GM18951 (cell line): ENCODE results near the gene GRWD1.

Source experiments
- POLR2A ChIP-seq: IDR thresholded peaks from 4 replicates; pipeline ENCODE4 v1.6.1; 2011; ENCODE audit warnings: mild to moderate bottlenecking; ENCODE audit not compliant: insufficient read length, insufficient read depth; ENCODE audit errors: extremely low read depth
- in situ Hi-C: fragments of 300-500 bp; cut with MboI; formaldehyde crosslinking; loops from one replicate; pipeline ENCODE4 v1.12.0; 2022; ENCODE audit warnings: low sequenced_read_pairs, mixed read lengths, inconsistent platforms; ENCODE audit not compliant: unreplicated experiment

GRWD1 gene

DNA sequence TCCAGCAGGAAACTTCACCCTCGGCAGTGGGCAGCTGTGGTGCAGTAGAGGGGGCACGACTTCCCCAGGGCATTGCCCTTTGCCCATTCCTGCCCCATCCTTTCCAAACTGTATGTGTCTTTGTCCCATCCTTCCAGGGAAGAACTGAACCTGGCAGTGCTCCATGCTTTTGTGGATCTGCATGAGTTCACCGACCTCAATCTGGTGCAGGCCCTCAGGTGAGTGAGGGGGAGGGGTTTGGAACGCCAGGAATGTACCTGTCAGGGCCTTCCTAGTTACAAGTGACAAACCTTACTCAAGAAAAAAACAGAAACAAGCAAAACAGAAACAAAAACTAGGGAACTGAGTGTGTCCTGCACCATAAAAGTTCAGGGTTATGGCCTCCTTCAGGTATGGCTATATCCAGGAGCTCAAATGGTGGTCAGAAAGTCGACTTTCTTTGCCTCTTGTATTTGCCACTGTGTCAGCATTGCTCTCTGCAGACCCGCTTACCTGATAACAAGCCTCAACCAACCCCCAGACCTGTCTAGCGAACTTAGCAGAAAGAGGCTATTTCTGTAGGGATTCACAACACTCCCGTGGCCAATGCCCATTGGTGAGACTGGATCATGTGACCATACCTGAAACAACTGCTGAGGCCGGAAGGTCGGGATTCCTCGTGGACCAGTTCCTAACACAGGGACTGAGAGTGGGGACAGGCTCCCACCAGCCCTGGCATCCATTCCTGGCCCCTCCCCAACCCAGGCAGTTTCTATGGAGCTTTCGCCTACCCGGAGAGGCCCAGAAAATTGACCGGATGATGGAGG is 27.6 kb downstream of the GRWD1 start:
- no peak for TF ChIP-seq POLR2A
- in situ Hi-C loops: no loop called here

- in situ Hi-C loops: no loop called here
Observed at GRCh38 chr19:48474084-48474592, 28.4 kb downstream of the GRWD1 start.

GRCh38 chr19:48475369-48476068 is 29.7 kb downstream of the GRWD1 start:
- in situ Hi-C loops: no loop called here
- TF ChIP-seq POLR2A: no peak

More at GRCh38 chr19:48474084-48474592, 28.4 kb downstream of the GRWD1 start:
- TF ChIP-seq POLR2A: no peak

- no peak for TF ChIP-seq POLR2A
- in situ Hi-C loops: no loop called here
Observed at GRCh38 chr19:48476176-48476575, 30.4 kb downstream of the GRWD1 start.

GRCh38 chr19:48477067-48477685 is 31.4 kb downstream of the GRWD1 start:
- in situ Hi-C loops: no loop called here
- TF ChIP-seq POLR2A: no peak

GRCh38 chr19:48477698-48478338 is 32.0 kb downstream of the GRWD1 start:
- in situ Hi-C loops: no loop called here
- no peak for TF ChIP-seq POLR2A

- no peak for TF ChIP-seq POLR2A
- in situ Hi-C loops: no loop called here
Observed at GRCh38 chr19:48478339-48479256, 32.8 kb downstream of the GRWD1 start.

GRCh38 chr19:48479686-48480085 is 33.9 kb downstream of the GRWD1 start:
- TF ChIP-seq POLR2A: no peak
- in situ Hi-C loops: no loop called here

- TF ChIP-seq POLR2A: no peak
- in situ Hi-C loops: no loop called here
Observed at GRCh38 chr19:48480183-48480557, 34.4 kb downstream of the GRWD1 start.

DNA sequence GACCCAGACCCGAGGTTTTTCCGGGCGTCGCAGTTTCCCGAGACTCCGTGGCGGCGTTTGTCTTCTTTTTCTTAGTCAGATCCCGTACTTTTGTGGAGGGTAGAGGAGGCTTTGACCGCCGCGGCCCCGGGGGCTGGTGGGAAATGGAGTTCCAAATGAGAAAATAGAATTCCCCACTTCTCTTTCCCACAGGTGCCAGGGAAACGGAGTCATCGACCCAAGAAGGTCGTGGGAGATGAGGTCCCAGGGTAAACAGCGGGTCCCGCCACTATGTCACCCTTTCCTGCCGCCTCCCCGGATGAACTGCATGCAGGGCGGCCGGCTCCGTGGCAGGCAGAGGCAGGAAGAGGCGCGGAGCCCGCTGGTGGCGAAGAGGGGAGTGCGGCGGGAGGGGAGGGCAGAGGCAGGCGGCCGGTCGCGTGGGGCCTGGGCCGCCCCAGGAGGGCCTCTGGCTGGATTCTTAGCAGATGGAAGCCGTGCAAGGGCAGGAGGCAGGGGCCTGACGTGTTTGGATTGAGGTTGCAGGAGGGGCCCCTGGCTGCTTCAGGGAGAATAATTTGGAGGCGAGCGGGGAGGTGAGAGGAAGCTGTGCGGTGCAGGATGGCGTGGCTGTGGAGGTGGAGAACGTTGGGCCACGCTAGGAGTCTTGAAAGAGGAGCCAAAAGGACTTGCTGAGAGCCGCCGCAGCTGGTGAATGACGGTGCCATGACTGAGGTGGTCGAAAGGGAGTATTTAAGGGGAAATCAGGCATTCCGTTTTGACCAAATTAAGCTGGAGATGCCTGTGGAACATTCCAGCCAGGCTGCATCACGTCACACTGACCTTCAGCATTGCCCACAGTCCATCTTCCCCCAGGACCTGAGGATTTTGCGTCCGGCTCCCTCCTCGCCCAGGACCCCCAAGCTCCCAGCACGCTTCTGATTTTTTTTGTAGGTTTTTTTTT is 35.0 kb downstream of the GRWD1 start:
- peak; percentile 17 for TF ChIP-seq POLR2A
- in situ Hi-C loops: no loop called here
